ENCODE data around the gene GRIK3. TPM values are rescaled to one million over a fixed set of nuclear protein-coding genes. Genes with fewer than 3 reads are reported as not detected.
"Not testable (repeated sequence)": the region's sequence is repeated elsewhere in the genome, so short reads cannot be mapped to it uniquely, and the experiment has no call there.

The GRIK3 gene
- total and polyA plus RNA-seq, 8 donors: under 0.01 to 4.9 (median 0.46) TPM; not detected in 1

GRCh38 chr1:36769886-36770830, 264.2 kb downstream of the GRIK3 start:
- Histone ChIP-seq H3K4me3 (no peak overlapping the region), H3K4me1 (peaks cover 0 to 5% (median 0%) of the 10 kb centered on the region in 4 donors), H3K36me3 (no peaks in the 10 kb centered on the region), H3K9me3 (no peaks in the 10 kb centered on the region), H3K27ac (no peak overlapping the region), H3K27me3 (peaks cover 0 to 72% (median 53%) of the 10 kb centered on the region in 3 donors)
- 50 to 58% (median 55%) methylated on average over 10 of the region's 10 CpGs for WGBS, 5 donors
- intact Hi-C loops (cut with DNase I; ENCODE audit: low total_unique reads): no loop called here
- TF ChIP-seq CTCF (IDR thresholded peaks at IDR 0.05) (no peak), POLR2AphosphoS5 (IDR thresholded peaks at IDR 0.05) (no peak), POLR2A (IDR thresholded peaks at IDR 0.05) (no peak), EP300 (IDR thresholded peaks at IDR 0.05) (no peak)
- no peak for DNase-seq

- no peak overlapping the region for H3K4me3 ChIP-seq
- peaks cover 0 to 5% (median 0%) of the 10 kb centered on the region in 4 donors for H3K4me1 ChIP-seq
- intact Hi-C loops (cut with DNase I; ENCODE audit: low total_unique reads): no loop called here
- no peak overlapping the region for H3K27ac ChIP-seq
- 55 to 64% (median 59%) methylated on average over 13 to 14 of the region's 14 CpGs for WGBS, 5 donors
- no peak for DNase-seq
- peaks cover 0 to 57% (median 46%) of the 10 kb centered on the region in 3 donors for H3K27me3 ChIP-seq
- no peaks in the 10 kb centered on the region for H3K36me3 ChIP-seq
- TF ChIP-seq EP300 (IDR thresholded peaks at IDR 0.05) (no peak), POLR2AphosphoS5 (IDR thresholded peaks at IDR 0.05) (no peak), CTCF (IDR thresholded peaks at IDR 0.05) (no peak), POLR2A (IDR thresholded peaks at IDR 0.05) (no peak)
- no peaks in the 10 kb centered on the region for H3K9me3 ChIP-seq
Measured at GRCh38 chr1:36768486-36769178, 265.7 kb downstream of the GRIK3 start.

GRCh38 chr1:36767429-36767828, 266.9 kb downstream of the GRIK3 start:
- WGBS, 5 donors: 86 to 100% (median 97%) methylated on average over 1 to 2 of the region's 4 CpGs
- DNase-seq; H3K36me3 ChIP-seq; H3K4me3 ChIP-seq; H3K9me3 ChIP-seq; H3K4me1 ChIP-seq; intact Hi-C loops (cut with DNase I; ENCODE audit: low total_unique reads); H3K27ac ChIP-seq: not testable (repeated sequence)
- H3K27me3 ChIP-seq: peaks cover 0 to 45% (median 40%) of the 10 kb centered on the region in 3 donors

- Histone ChIP-seq H3K4me1 (peaks cover 0 to under 1% (median 0%) of the 10 kb centered on the region in 4 donors), H3K4me3 (no peak overlapping the region), H3K36me3 (no peaks in the 10 kb centered on the region), H3K9me3 (no peaks in the 10 kb centered on the region), H3K27ac (no peak overlapping the region), H3K27me3 (peaks cover 0 to 35% (median 33%) of the 10 kb centered on the region in 3 donors)
- DNase-seq: no peak
- no peak for TF ChIP-seq EP300 (IDR thresholded peaks at IDR 0.05)
- TF ChIP-seq CTCF (IDR thresholded peaks at IDR 0.05): no peak
- no peak for TF ChIP-seq POLR2A (IDR thresholded peaks at IDR 0.05)
- no peak for TF ChIP-seq POLR2AphosphoS5 (IDR thresholded peaks at IDR 0.05)
- intact Hi-C loops (cut with DNase I; ENCODE audit: low total_unique reads): no loop called here
- WGBS, 5 donors: 44 to 59% (median 47%) methylated on average over 4 of the region's 4 CpGs
Measured at GRCh38 chr1:36766481-36766880, 267.8 kb downstream of the GRIK3 start.

Measured in stomach (tissue), 9 donors.